Coronary artery (tissue), 2 donors: ENCODE results near the gene CMTM4.

ENCODE experiments used
- DNase-seq: peaks from one replicate; pipeline ENCODE4 v3.0.0-alpha.2; 2017; ENCODE audit warnings: low spot score
- H3K27ac ChIP-seq, 2 donors: fragments of 200-600 bp; sonication (generic); one replicate each; pipeline ENCODE4 v1.5.1; 2016 to 2019
- H3K4me3 ChIP-seq: fragments of 200-600 bp; sonication (generic); 2 replicates; pipeline ENCODE4 v1.5.1; 2016; ENCODE audit warnings: mild to moderate bottlenecking, moderate library complexity
- TF ChIP-seq, protein P1 (sequence below): fragments of 200-600 bp; sonication (generic); IDR thresholded peaks from one replicate; pipeline ENCODE4 v1.5.1; 2019; ENCODE audit warnings: antibody characterized with exemption

CMTM4 gene

DNA sequence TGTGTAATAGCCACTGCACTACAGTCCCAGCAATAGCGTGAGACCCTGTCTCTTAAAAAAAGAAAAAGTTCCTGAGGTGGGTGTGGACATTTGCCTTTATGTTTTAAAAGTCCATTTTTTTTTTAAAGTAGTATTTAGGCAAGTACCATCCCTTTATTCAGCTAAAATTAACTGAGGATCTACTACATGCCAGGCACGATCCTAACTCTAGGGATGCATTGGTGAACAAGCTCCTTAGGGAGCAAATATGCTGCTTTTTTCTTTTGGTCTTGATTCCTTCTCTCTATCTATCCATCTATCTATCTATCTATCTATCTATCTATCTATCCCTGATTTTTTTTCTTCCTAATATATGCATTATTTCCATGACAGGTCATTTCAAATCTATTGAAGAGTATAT is 47.4 kb downstream of the CMTM4 start:
- Histone ChIP-seq H3K4me3 (no peak overlapping the region), H3K27ac (no peak overlapping the region)
- no peak for DNase-seq
- TF ChIP-seq, protein P1, sequence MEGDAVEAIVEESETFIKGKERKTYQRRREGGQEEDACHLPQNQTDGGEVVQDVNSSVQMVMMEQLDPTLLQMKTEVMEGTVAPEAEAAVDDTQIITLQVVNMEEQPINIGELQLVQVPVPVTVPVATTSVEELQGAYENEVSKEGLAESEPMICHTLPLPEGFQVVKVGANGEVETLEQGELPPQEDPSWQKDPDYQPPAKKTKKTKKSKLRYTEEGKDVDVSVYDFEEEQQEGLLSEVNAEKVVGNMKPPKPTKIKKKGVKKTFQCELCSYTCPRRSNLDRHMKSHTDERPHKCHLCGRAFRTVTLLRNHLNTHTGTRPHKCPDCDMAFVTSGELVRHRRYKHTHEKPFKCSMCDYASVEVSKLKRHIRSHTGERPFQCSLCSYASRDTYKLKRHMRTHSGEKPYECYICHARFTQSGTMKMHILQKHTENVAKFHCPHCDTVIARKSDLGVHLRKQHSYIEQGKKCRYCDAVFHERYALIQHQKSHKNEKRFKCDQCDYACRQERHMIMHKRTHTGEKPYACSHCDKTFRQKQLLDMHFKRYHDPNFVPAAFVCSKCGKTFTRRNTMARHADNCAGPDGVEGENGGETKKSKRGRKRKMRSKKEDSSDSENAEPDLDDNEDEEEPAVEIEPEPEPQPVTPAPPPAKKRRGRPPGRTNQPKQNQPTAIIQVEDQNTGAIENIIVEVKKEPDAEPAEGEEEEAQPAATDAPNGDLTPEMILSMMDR: no peak

DNA sequence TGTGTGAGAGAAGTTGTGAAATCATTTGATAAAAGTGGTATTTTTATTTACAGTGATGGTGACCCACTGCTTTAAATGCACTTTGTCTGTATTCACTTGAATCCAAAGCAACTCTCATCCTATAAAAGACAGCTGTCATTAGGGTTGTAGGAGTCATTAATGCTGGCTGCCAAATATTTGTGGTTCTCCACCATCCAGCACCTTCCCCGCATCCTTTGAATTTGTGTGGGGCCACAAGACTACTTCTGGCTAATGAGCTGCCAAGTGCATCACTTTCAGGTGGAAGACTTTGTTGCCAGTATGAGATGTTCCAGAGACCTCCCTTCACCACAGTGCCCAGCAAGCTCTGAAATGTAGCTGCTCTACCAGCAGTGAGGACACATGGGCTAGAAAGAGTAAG is 48.7 kb downstream of the CMTM4 start:
- no peak overlapping the region for H3K4me3 ChIP-seq
- TF ChIP-seq, protein P1: no peak
- DNase-seq: no peak

DNA sequence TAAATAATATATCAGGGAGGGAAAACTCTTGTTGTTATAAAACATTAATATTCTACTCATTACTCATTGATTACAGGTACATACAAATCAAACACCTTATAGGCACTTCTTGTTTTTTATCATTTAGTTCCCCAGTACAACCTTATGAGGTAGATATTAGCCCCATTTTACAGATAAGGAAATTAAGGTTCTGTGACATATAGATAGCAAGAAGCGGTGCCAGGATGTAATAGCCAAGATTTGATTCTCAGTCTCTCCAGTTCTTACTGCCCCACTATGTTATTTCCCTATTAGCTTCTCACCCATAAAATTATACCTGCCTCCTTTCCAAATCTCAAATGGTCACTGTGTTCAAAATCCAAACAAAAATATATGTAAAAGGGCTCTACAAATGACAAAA is 55.2 kb downstream of the CMTM4 start:
- TF ChIP-seq, protein P1: no peak

More for the DNA sequence above, 48.7 kb downstream of the CMTM4 start:
- no peak overlapping the region for H3K27ac ChIP-seq

DNA sequence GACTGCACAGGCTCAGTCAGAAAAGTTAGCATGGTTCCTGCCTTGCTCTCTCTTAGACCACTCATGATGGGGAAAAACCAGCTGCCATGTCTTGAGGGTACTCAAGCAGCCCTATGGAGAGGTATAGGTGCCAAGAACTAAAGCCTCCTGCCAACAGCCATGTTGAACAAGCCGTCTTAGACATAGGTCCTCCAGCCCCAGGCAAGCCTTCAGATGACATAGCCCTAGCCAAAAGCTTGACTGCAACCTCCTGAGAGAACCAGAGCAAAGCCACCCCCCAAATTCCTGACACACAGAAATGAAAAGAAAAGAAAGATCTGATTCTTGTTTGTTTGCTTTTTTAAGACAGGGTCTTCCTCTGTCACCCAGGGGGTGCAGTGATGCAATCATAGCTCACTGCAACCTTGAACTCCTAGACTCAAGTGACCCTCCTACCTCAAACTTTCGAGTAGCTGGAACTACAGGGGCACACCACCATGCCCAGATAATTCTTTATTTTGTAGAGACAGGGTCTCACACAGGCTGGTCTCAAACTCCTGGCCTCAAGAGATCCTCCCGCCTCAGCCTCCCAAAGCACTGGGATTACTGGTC is 55.7 kb downstream of the CMTM4 start:
- H3K27ac ChIP-seq: no peak overlapping the region

More for the DNA sequence above, 55.2 kb downstream of the CMTM4 start:
- DNase-seq: no peak
- H3K27ac ChIP-seq: no peak overlapping the region
- no peak overlapping the region for H3K4me3 ChIP-seq

DNA sequence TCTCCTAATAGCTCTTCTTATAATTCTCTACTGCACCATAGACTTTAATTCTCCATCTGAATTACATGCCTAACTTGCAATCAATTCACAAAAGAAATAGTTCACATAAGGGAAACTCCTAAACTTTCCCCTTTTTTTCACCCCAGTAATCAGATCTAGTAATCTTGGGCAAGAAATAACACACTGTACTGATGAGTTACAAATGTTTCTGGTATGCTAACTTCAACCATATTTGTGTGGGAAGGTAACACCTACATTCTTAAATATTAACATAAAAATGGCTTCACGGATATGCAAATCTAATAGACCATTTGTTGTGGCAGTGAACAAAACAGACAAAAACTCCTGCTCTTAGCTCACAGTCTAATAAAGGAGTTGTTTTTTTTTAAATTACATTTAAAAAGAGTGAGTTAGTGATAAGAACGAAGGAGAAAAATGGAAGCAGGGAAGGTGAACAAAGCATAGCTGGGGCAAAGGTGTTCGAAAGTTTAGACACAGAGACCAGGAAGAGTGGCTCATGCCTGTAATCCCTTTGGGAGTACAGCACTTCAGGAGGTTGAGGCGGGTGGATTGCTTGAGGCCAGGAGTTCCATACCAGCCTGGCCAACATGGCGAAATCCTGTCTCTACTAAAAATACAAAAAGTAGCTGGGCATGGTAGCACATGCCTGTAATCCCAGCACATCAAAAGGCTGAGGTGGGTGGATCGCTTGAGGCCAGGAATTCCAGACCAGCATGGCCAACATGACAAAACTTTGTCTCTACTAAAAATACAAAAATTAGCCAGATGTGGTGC is 57.3 kb downstream of the CMTM4 start:
- TF ChIP-seq, protein P1: no peak
- Histone ChIP-seq H3K27ac (no peak overlapping the region), H3K4me3 (no peak overlapping the region)
- DNase-seq: no peak

More for the DNA sequence above, 55.7 kb downstream of the CMTM4 start:
- no peak for DNase-seq
- TF ChIP-seq, protein P1: no peak
- H3K4me3 ChIP-seq: no peak overlapping the region

DNA sequence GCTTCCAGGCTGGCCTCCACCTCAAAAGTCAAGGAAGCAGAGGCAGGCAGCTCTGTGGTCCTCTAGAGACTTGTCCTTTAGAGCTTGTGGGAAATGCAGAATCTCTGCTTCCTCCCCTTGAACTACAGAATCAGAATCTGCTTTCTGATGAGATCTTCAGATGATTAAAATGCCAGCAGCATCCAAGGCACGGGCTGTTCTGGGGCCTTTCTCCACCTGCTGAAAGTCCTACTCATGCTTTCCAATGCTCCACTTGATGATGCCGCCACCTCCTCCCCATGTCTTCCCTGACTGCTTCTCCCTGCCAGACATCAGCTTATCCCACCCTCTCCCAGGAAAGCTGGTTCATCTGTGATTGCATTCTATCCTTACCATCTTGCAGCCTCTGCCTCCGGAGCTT is 58.7 kb downstream of the CMTM4 start:
- no peak for DNase-seq
- H3K4me3 ChIP-seq: no peak overlapping the region

More for the DNA sequence above, 58.7 kb downstream of the CMTM4 start:
- H3K27ac ChIP-seq: no peak overlapping the region
- TF ChIP-seq, protein P1: no peak
